SH-SY5Y (cell line): Measurements from ENCODE around the gene SIGLEC8.

Source experiments
- GATA2 ChIP-seq: IDR thresholded peaks from 2 replicates; pipeline ENCODE4 v1.6.1; 2011; ENCODE audit warnings: mild to moderate bottlenecking, low read depth, low read length
- GATA3 ChIP-seq: IDR thresholded peaks from 2 replicates; pipeline ENCODE4 v1.6.1; 2011; ENCODE audit warnings: low read depth, mild to moderate bottlenecking, low read length, moderate library complexity

DNA sequence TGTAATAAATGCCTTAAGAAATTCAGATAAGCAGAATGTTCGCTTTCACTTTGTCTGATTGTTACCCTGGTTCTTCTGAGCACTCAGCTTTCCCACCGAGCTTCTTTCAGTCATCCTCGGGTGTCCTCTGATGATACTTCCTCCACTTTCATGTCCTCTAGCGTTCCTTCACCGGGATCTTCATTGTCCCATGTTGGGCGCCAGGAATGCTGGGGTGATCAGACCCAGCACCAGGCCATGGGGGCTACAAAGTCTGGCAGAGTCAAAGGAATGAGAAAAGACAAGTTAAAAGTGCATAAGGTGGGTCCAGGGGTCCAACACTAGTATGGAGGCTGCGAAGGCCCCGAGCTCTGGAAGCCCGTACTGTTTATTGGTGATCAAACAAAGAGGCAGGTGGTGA lies 56.1 kb downstream of the SIGLEC8 start:
- no peak for TF ChIP-seq GATA2
- no peak for TF ChIP-seq GATA3
